Stimulated activated CD4-positive, alpha-beta T cell treated with anti-CD3 and anti-CD28 coated beads, Interleukin-4, amount 100 ng/mL, for 24 hours (primary cell): ENCODE measurements around the gene DPP7.
"Not testable (repeated sequence)": the region's sequence is repeated elsewhere in the genome, so short reads cannot be mapped to it uniquely, and the experiment has no call there.

ENCODE experiments used
- DNase-seq: peaks from one replicate; pipeline ENCODE4 v3.0.0-alpha.2; 2020

DPP7 gene

GRCh38 chr9:137068539-137069507 is 45.7 kb downstream of the DPP7 start:
- no peak for DNase-seq

DNA sequence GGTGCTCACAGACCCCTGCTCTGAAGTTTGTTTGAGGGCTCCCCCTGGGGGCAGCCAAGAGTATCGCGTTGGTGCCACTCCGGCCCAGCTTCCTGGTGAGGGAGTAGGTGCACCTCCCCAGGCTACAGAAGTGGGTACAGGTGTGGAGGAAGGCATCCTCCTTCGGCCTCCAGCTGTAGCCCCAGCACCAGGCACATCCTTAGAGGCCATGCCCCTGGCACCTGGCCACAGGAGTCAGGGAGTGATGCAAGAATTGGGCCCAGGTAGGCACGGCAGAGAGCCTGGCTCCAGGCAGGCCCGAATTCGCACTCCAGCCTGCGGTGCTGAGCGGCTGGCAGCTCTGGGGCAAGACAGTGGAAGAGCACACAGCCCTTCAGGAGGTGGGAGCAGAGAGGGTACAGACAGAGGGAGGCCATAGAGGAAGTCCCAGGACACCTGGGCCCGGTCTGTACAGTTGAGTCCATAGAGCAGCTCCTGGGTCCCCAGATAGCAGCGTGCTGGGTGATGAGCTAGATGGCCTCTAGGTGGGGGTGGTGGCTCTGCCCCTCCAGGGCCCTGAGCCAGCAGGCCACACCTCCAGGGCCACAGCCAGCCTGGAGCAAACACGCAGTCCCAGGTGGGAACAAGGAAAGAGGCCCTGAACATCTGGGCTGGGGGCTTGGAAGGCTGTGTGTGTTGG is 46.5 kb downstream of the DPP7 start:
- peak; percentile 87 for DNase-seq

DNA sequence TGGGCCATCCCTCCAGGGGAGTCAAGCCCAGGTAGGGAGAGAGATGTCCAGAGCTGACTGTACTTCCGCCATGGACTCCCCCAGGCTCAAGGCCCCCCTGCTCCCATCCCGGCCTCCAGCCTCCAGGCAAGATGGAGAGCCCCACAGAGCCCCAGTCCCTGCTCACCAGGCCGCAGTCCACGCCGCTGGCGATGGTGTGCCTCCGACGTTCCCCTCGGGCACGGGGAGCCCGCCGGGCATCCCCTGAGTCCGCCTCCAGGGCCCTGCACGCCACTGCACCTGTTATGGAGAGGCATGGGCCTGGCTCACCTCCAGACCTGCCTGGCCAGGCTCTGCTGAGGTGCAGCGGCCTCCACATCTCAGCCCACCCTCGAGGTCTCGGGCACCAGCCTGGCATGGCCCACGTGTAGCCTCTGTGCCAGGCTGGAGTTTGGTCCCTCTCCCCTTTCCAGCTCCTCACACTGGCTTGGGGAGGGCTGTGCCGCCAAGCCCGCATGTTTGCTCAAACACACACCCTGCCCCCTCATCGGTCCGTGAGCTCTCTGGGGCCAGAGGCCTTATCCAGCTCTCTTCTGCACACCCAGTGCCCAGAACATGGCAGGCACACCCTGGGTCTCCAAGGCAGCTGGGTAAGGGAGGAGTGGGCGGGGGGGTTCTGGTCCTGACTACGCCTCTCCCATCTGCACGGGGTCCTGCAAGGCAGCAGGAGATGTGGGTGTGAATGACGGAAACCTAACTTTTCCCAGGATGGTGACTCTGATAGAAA is 48.3 kb downstream of the DPP7 start:
- no peak for DNase-seq

GRCh38 chr9:137065336-137065967 is 49.1 kb downstream of the DPP7 start:
- DNase-seq: no peak

DNA sequence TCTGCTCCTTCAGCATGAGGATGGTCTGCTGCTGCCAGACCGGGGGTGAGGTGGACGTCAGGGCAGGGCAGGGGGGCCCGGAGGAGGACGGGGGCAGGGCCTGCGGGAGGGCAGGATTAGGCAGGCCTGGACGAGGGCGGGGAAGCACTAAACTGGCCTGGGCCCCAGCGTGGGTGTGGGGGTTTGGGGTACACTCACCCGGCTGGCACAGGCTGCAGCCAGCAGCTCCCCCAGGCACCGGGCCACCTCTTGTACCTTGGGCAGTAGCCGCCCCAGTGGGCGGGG is 49.7 kb downstream of the DPP7 start:
- no peak for DNase-seq

DNA sequence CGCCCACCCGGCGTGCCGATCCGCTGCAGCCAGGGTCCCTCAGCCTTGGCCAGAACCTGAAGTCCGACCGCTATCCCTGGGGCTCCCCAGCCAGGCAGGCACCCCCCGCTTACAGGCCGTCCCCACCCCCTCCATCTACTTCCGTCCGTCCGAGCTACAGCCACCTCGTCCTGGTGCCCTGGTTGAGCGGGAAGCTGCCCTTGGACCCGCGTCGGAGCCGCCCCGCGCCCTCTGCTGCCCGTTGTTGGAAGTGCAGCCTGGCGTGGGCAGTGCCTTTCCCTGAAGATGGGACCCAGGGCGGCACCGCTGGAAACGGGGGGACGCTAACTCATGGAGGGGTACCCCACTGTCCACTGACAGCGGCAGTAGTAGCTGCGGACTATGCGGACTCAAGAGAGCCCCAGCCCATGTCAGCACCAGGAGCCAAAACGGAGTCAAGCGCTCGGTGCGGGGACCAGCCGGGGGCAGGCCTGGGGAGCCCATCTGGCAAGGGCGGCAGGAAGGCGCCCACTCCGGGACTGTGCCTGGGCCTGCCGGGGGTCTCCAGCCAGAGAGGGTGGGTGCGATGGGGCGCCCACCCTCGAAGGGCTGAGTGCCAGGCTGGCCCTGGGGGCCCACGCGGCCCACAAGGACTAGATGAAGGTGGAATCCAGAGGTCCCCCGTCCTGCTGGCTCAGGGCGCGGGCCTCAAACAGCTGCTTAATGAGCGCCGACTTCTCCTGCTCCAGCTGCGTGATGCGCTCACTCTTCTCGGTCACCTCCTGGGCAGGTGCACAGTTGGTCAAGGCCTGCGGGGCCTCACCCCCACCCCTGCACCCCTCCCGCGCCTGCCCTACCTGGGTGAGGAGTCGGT is 50.3 kb downstream of the DPP7 start:
- DNase-seq: peak; percentile 69

DNA sequence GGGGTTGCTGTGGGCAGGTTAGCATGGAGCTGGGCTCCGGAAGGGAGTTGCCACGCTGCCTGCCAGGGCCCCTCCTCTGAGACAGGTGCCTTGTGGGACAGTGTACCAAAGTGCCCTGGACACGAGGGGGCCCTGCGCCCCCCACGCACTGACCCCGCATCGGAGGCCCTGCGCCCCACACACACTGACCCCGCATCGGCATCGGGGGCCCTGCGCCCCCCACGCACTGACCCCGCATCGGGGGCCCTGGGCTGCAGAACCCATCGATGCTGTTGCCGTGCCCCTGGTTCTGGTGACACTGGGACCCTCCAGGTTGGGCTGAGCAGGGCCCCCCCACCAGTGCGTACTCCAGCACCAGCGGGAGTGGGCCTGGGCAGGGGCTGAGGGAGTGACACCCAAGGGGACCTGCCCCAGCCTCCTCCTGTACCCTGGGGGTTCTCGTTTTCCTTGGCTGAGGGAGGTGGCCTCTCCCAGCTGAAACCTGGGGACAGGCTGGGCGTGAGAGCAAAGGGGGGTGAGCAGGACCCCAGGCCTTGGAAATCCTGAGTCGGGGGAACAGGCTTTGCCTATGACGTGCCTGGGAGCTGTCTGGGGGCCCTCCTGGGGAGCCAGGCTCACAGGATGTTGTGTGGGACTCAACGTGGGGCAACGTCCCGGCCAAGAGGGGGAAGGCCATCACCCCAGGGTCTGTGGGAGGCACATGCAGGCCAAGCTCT is 51.1 kb downstream of the DPP7 start:
- DNase-seq: no peak

DNA sequence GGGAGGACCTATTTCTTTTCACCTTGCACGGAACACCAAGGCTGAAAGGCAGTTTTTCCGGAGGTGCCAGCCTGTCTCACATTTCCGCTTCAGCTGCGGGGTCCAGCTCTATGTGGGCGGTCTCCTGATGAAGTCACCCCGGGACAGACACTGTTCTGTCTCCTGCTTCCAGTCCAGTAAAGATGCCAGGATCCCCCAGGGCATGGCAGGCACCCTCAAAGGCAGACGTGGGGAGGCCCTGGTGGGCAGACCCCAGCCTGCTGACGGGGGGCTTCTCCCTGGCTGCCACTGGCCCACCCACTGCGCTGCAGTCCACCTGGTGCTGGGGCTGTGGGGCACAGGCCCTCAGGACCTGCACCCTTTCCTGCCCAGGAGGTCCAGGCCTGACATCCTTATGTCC is 51.7 kb downstream of the DPP7 start:
- DNase-seq: not testable (repeated sequence)

DNA sequence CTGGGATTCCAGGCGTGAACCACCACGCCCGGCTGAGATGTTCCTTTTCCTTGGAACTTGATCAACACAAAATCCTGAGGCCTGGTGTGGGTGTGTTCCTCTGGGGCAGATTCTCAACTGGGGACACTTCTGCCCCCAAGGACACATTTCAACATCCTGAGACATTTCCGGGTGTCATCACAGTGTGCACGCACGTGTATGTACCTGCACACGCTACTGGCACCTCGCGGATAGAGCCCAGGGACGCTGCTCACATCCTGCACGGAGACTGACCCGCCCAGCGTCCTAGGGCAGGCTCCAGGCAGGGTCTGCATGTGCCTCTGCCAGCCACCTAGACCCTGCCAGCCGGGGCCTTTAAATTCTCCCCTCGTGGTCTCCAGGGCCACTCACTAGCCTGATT is 52.1 kb downstream of the DPP7 start:
- DNase-seq: no peak
